Neural progenitor cell (in vitro differentiated cells): ENCODE results near the gene ANK3. TPM values are rescaled to one million over a fixed set of nuclear protein-coding genes. Genes with fewer than 3 reads are reported as not detected.

ENCODE experiments used
- DNase-seq: peaks from one replicate; pipeline ENCODE4 v3.0.0-alpha.2; 2016; ENCODE audit warnings: low spot score
- H2AFZ ChIP-seq: fragments of 200-600 bp; sonication (generic); replicated peaks from 2 replicates; pipeline ENCODE4 v1.6.1; 2016; ENCODE audit warnings: antibody characterized with exemption
- H3F3A ChIP-seq: fragments of 200-600 bp; sonication (generic); 2 replicates; pipeline ENCODE4 v1.6.1; 2016; ENCODE audit warnings: antibody characterized with exemption, low read depth
- H3K27ac ChIP-seq: fragments of 200-600 bp; sonication (generic); 2 replicates; pipeline ENCODE4 v1.5.1; 2016; ENCODE audit warnings: mild to moderate bottlenecking
- H3K27me3 ChIP-seq: fragments of 200-600 bp; sonication (generic); 2 replicates; pipeline ENCODE4 v1.6.1; 2016; ENCODE audit warnings: mild to moderate bottlenecking, moderate library complexity
- H3K36me3 ChIP-seq: fragments of 200-600 bp; sonication (generic); 2 replicates; pipeline ENCODE4 v1.5.1; 2016
- H3K4me1 ChIP-seq: fragments of 200-600 bp; sonication (generic); 2 replicates; pipeline ENCODE4 v1.6.1; 2016; ENCODE audit warnings: mixed run types
- H3K4me2 ChIP-seq: fragments of 200-600 bp; sonication (generic); 2 replicates; pipeline ENCODE4 v1.6.1; 2016
- H3K4me3 ChIP-seq: fragments of 200-600 bp; sonication (generic); 2 replicates; pipeline ENCODE4 v1.5.1; 2016
- H3K79me2 ChIP-seq: fragments of 200-600 bp; sonication (generic); 2 replicates; pipeline ENCODE4 v1.6.1; 2016; ENCODE audit warnings: low read depth
- H3K9ac ChIP-seq: fragments of 200-600 bp; sonication (generic); 2 replicates; pipeline ENCODE4 v1.6.1; 2016
- H3K9me3 ChIP-seq: fragments of 200-600 bp; sonication (generic); 2 replicates; pipeline ENCODE4 v1.5.1; 2016; ENCODE audit warnings: low read depth
- H4K20me1 ChIP-seq: fragments of 200-600 bp; sonication (generic); 2 replicates; pipeline ENCODE4 v1.6.1; 2016; ENCODE audit warnings: low read depth
- H3K27ac Mint-ChIP-seq: 3 replicates; pipeline ENCODE4 v1.8.0; 2021; ENCODE audit warnings: mixed read lengths
- H3K27me3 Mint-ChIP-seq: 2 replicates; pipeline ENCODE4 v1.8.0; 2022; ENCODE audit warnings: low read depth, mild to moderate bottlenecking, inconsistent platforms, moderate library complexity, mixed read lengths; ENCODE audit not compliant: insufficient read depth
- H3K36me3 Mint-ChIP-seq: 3 replicates; pipeline ENCODE4 v1.8.0; 2021; ENCODE audit warnings: mixed read lengths
- H3K4me1 Mint-ChIP-seq: 3 replicates; pipeline ENCODE4 v1.8.0; 2021; ENCODE audit warnings: mixed read lengths
- H3K4me3 Mint-ChIP-seq: 3 replicates; pipeline ENCODE4 v1.8.0; 2021; ENCODE audit warnings: mild to moderate bottlenecking, moderate library complexity, mixed read lengths
- H3K9me3 Mint-ChIP-seq: 3 replicates; pipeline ENCODE4 v1.8.0; 2020; ENCODE audit warnings: mixed read lengths
- CTCF ChIP-seq: fragments of 200-600 bp; sonication (generic); IDR thresholded peaks from 2 replicates; pipeline ENCODE4 v1.5.1; 2017; ENCODE audit warnings: antibody characterized with exemption, mild to moderate bottlenecking
- EZH2 ChIP-seq: fragments of 200-600 bp; sonication (generic); IDR thresholded peaks from 2 replicates; pipeline ENCODE4 v1.6.1; 2017; ENCODE audit warnings: antibody characterized with exemption, mild to moderate bottlenecking, moderate library complexity
- EZH2phosphoT487 ChIP-seq: fragments of 200-600 bp; sonication (generic); IDR thresholded peaks from 2 replicates; pipeline ENCODE4 v1.6.1; 2017; ENCODE audit warnings: antibody characterized with exemption
- total RNA-seq: library from RNA; depleted of rRNA; stranded (reverse); fragments of >200 nt; gene quantifications from 2 replicates; pipeline ENCODE4 v1.2.3, GENCODE V29; 2015; ENCODE audit warnings: low replicate concordance

ANK3 gene
- total RNA-seq, 1 donor from 2014 or later, result 54.1 TPM

GRCh38 chr10:60031664-60032063, 358.0 kb downstream of the ANK3 start:
- Mint-ChIP-seq H3K4me3 (no peak overlapping the region), H3K9me3 (no peaks in the 10 kb centered on the region), H3K4me1 (peaks cover 7% of the 10 kb centered on the region), H3K36me3 (no peaks in the 10 kb centered on the region), H3K27me3 (no peaks in the 10 kb centered on the region), H3K27ac (peak overlapping the region; percentile 65)
- H3F3A ChIP-seq, result no peaks in the 10 kb centered on the region
- H3K36me3 ChIP-seq, result no peaks in the 10 kb centered on the region
- no peak overlapping the region for H3K4me2 ChIP-seq
- H3K27ac ChIP-seq, result no peak overlapping the region
- no peaks in the 10 kb centered on the region for H3K9me3 ChIP-seq
- no peak for TF ChIP-seq CTCF
- TF ChIP-seq EZH2phosphoT487, result no peak
- TF ChIP-seq EZH2, result no peak
- no peak for DNase-seq
- no peaks in the 10 kb centered on the region for H3K79me2 ChIP-seq
- H4K20me1 ChIP-seq, result no peaks in the 10 kb centered on the region
- no peak overlapping the region for H3K4me3 ChIP-seq
- no peaks in the 10 kb centered on the region for H3K27me3 ChIP-seq
- H3K4me1 ChIP-seq, result peaks cover 19% of the 10 kb centered on the region
- H3K9ac ChIP-seq, result no peak overlapping the region
- no peak overlapping the region for H2AFZ ChIP-seq

DNA sequence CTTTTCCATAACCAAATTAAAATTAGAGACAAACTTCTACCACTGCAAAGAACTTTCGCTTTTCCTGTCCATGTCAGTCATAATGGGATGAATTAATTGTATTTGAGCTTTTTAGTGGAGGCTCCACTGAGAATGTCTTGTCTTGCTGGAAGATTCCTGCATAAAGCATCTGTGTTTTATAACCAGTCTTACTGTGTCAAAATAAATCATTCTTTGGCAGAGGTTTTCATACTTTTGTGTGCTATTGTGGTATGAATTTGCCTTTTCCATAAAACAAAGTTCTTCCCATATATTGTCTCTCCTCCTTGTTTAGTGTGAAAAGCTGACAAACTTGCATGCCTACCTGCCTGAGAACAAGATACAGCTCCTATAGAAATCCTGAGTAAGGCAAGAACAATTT, 358.5 kb downstream of the ANK3 start:
- H3K4me2 ChIP-seq, result no peak overlapping the region
- Mint-ChIP-seq H3K27me3 (no peaks in the 10 kb centered on the region), H3K4me3 (no peak overlapping the region), H3K9me3 (no peaks in the 10 kb centered on the region), H3K36me3 (no peaks in the 10 kb centered on the region), H3K27ac (peak overlapping the region; percentile 65), H3K4me1 (peaks cover 7% of the 10 kb centered on the region)
- H3K9ac ChIP-seq, result no peak overlapping the region
- H3K36me3 ChIP-seq, result no peaks in the 10 kb centered on the region
- H3F3A ChIP-seq, result no peaks in the 10 kb centered on the region
- H2AFZ ChIP-seq, result no peak overlapping the region
- no peaks in the 10 kb centered on the region for H3K9me3 ChIP-seq
- H3K79me2 ChIP-seq, result no peaks in the 10 kb centered on the region
- TF ChIP-seq EZH2 (no peak), EZH2phosphoT487 (no peak), CTCF (no peak)
- no peaks in the 10 kb centered on the region for H3K27me3 ChIP-seq
- no peaks in the 10 kb centered on the region for H4K20me1 ChIP-seq
- DNase-seq, result no peak
- peaks cover 19% of the 10 kb centered on the region for H3K4me1 ChIP-seq
- no peak overlapping the region for H3K27ac ChIP-seq
- H3K4me3 ChIP-seq, result no peak overlapping the region

- H3K36me3 Mint-ChIP-seq, result no peaks in the 10 kb centered on the region
Observed at GRCh38 chr10:60029475-60029874, 360.2 kb downstream of the ANK3 start.

More at GRCh38 chr10:60029475-60029874, 360.2 kb downstream of the ANK3 start:
- H3K4me2 ChIP-seq, result no peak overlapping the region
- H3K79me2 ChIP-seq, result no peaks in the 10 kb centered on the region
- H3F3A ChIP-seq, result no peaks in the 10 kb centered on the region
- no peak for DNase-seq
- no peaks in the 10 kb centered on the region for H3K27me3 ChIP-seq
- TF ChIP-seq CTCF (no peak), EZH2 (no peak)
- H2AFZ ChIP-seq, result no peak overlapping the region
- no peak overlapping the region for H3K27ac ChIP-seq
- H3K4me3 ChIP-seq, result no peak overlapping the region
- no peaks in the 10 kb centered on the region for H3K9me3 ChIP-seq
- H4K20me1 ChIP-seq, result no peaks in the 10 kb centered on the region
- Mint-ChIP-seq H3K4me1 (peaks cover 7% of the 10 kb centered on the region), H3K27ac (no peak overlapping the region), H3K27me3 (peaks cover 2% of the 10 kb centered on the region), H3K4me3 (no peak overlapping the region), H3K9me3 (no peaks in the 10 kb centered on the region)
- H3K9ac ChIP-seq, result no peak overlapping the region
- no peaks in the 10 kb centered on the region for H3K36me3 ChIP-seq
- H3K4me1 ChIP-seq, result peaks cover 16% of the 10 kb centered on the region
